MCF 10A (cell line): ENCODE data around the gene VSTM4. TPM values are rescaled to one million over a fixed set of nuclear protein-coding genes. Genes with fewer than 3 reads are reported as not detected.

Experiments used
- BruUV-seq: library from RNA; stranded (reverse); fragments of 400-500 nt; replicated peaks from 2 replicates; lab custom pipeline; 2021; lab: Mats Ljungman, UMichigan
- CTCF ChIA-PET: fragments of 300-600 bp; sonication (Branson Sonifier 250); formaldehyde crosslinking; extraction: SDS; loops from one replicate; lab custom pipeline; 2021; ENCODE audit warnings: antibody characterized with exemption, inconsistent platforms; lab: Yijun Ruan, JAX
- POLR2A ChIA-PET: fragments of 300-600, 350-650 bp; sonication (Branson Sonifier 250); formaldehyde crosslinking; extraction: SDS; loops from one replicate; lab custom pipeline; 2020; ENCODE audit warnings: antibody characterized with exemption, inconsistent platforms; lab: Yijun Ruan, JAX
- DNase-seq: peaks from one replicate; pipeline ENCODE4 v3.0.0-alpha.2; 2018; ENCODE audit not compliant: unreplicated experiment
- H3K27ac Mint-ChIP-seq: one replicate; pipeline ENCODE4 v1.8.0; 2022; ENCODE audit warnings: mild to moderate bottlenecking, low read depth, mixed read lengths; ENCODE audit not compliant: unreplicated experiment
- H3K27me3 Mint-ChIP-seq: one replicate; pipeline ENCODE4 v1.8.0; 2022; ENCODE audit warnings: mixed read lengths; ENCODE audit not compliant: insufficient read depth, unreplicated experiment
- H3K36me3 Mint-ChIP-seq: one replicate; pipeline ENCODE4 v1.8.0; 2022; ENCODE audit warnings: mild to moderate bottlenecking, moderate library complexity, mixed read lengths; ENCODE audit not compliant: insufficient read depth, unreplicated experiment
- H3K4me1 Mint-ChIP-seq: one replicate; pipeline ENCODE4 v1.8.0; 2022; ENCODE audit warnings: mixed read lengths; ENCODE audit not compliant: insufficient read depth, unreplicated experiment
- H3K4me3 Mint-ChIP-seq: one replicate; pipeline ENCODE4 v1.8.0; 2022; ENCODE audit warnings: mild to moderate bottlenecking, moderate library complexity, mixed read lengths; ENCODE audit not compliant: unreplicated experiment
- H3K9me3 Mint-ChIP-seq: one replicate; pipeline ENCODE4 v1.8.0; 2022; ENCODE audit warnings: mixed read lengths; ENCODE audit not compliant: unreplicated experiment
- CTCF ChIP-seq: fragments of 200-600 bp; IDR thresholded peaks from one replicate; pipeline ENCODE4 v1.8.0; 2022; ENCODE audit warnings: antibody characterized with exemption, mild to moderate bottlenecking; ENCODE audit not compliant: unreplicated experiment
- intact Hi-C: fragments of 100-400 bp; cut with micrococcal nuclease; formaldehyde crosslinking; loops from 2 replicates; pipeline ENCODE4 v1.14.1; 2022
- total RNA-seq: library from RNA; stranded (reverse); gene quantifications from 2 replicates; pipeline ENCODE4 v1.2.3, GENCODE V29; 2022

The VSTM4 gene
- total RNA-seq, 1 experiment from 2014 or later = not detected

GRCh38 chr10:49160110-49160509, 44.8 kb upstream of the VSTM4 start:
- BruUV-seq = no TSS peak
- ChIA-PET POLR2A (no interaction called here), CTCF (interaction anchor here (0.7 to 1.2 kb wide), 2 partner anchors 8 to 15 kb away, joined by 3 read pairs; no protein-coding TSS in a partner anchor)
- TF ChIP-seq CTCF = no peak
- Mint-ChIP-seq H3K36me3 (no peaks in the 10 kb centered on the region), H3K4me3 (no peak overlapping the region), H3K27ac (no peak overlapping the region), H3K9me3 (no peaks in the 10 kb centered on the region), H3K27me3 (peaks cover 62% of the 10 kb centered on the region), H3K4me1 (peaks cover 6% of the 10 kb centered on the region)
- intact Hi-C loops = loop anchor here (2.0 kb wide), 2 partner anchors 275 to 501 kb away; no protein-coding TSS in a partner anchor
- no peak for DNase-seq

- CTCF ChIA-PET = interaction anchor here (1.2 kb wide), 1 partner anchor 16 kb away, joined by 3 read pairs; no protein-coding TSS in a partner anchor
- H3K27me3 Mint-ChIP-seq = peaks cover 71% of the 10 kb centered on the region
Observed at GRCh38 chr10:49158915-49159314, 43.6 kb upstream of the VSTM4 start.

GRCh38 chr10:49158404-49158803, 43.1 kb upstream of the VSTM4 start:
- BruUV-seq = no TSS peak
- Mint-ChIP-seq H3K36me3 (no peaks in the 10 kb centered on the region), H3K4me3 (no peak overlapping the region), H3K27me3 (peaks cover 76% of the 10 kb centered on the region), H3K9me3 (no peaks in the 10 kb centered on the region), H3K4me1 (peaks cover 6% of the 10 kb centered on the region), H3K27ac (no peak overlapping the region)
- no peak for DNase-seq
- intact Hi-C loops = no loop called here
- ChIA-PET CTCF (no interaction called here), POLR2A (no interaction called here)
- TF ChIP-seq CTCF = no peak

More at GRCh38 chr10:49158915-49159314, 43.6 kb upstream of the VSTM4 start:
- BruUV-seq = no TSS peak
- no peak overlapping the region for H3K4me3 Mint-ChIP-seq
- H3K9me3 Mint-ChIP-seq = no peaks in the 10 kb centered on the region
- peaks cover 6% of the 10 kb centered on the region for H3K4me1 Mint-ChIP-seq
- TF ChIP-seq CTCF = no peak
- no peaks in the 10 kb centered on the region for H3K36me3 Mint-ChIP-seq
- no peak for DNase-seq
- intact Hi-C loops = no loop called here
- no peak overlapping the region for H3K27ac Mint-ChIP-seq
- POLR2A ChIA-PET = no interaction called here

- CTCF ChIA-PET = no interaction called here
- Mint-ChIP-seq H3K9me3 (no peaks in the 10 kb centered on the region), H3K4me3 (no peak overlapping the region), H3K4me1 (peaks cover 6% of the 10 kb centered on the region), H3K36me3 (no peaks in the 10 kb centered on the region), H3K27me3 (peaks cover 80% of the 10 kb centered on the region), H3K27ac (no peak overlapping the region)
- intact Hi-C loops = no loop called here
- POLR2A ChIA-PET = no interaction called here
- no TSS peak for BruUV-seq
- TF ChIP-seq CTCF = no peak
- DNase-seq = no peak
Observed at GRCh38 chr10:49157229-49157628, 41.9 kb upstream of the VSTM4 start.
